ENCODE results near the gene MRPL50.
"Not testable (repeated sequence)": the region's sequence is repeated elsewhere in the genome, so short reads cannot be mapped to it uniquely, and the experiment has no call there.

MRPL50 gene

DNA sequence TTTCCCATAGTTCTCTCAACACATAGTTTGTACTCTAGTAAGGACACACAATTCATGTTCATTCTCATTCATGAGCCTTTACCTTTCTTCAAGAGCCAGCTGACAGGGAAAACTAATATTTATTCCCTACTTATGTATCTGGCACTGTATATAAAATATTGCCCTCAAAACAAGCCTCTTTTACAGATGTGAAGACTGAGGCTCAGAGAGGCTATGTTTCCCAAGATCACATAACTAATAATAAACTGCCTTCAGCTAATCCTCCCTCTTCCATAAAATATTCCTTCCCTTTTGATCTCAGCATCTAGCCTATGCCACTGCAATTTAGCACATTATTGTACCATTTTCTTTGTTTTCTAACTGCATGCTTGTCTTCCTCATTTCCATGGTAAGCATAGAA is 19.0 kb upstream of the MRPL50 start:
- DNase-seq, result no peak

DNA sequence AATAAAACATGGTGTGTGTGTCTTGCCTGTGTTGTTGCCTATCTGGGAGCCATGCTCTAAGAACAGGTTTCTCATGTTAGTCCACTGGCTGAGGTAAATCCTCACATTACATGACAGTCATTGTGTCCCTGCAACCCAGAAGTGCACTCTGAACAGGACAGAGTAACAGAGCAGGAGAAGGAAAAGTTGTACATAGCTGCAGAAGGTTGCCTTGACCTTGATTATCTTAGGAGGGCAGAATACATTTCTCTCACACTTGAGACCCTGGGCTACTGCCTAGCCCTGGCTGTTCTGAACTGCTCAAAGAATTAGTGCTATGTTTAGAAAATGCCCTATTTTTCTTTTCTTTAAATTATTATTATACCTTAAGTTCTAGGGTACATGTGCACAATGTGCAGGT is 17.2 kb upstream of the MRPL50 start:
- DNase-seq, result no peak

GRCh38 chr9:101414839-101415238 is 16.4 kb upstream of the MRPL50 start:
- no peak for DNase-seq

DNA sequence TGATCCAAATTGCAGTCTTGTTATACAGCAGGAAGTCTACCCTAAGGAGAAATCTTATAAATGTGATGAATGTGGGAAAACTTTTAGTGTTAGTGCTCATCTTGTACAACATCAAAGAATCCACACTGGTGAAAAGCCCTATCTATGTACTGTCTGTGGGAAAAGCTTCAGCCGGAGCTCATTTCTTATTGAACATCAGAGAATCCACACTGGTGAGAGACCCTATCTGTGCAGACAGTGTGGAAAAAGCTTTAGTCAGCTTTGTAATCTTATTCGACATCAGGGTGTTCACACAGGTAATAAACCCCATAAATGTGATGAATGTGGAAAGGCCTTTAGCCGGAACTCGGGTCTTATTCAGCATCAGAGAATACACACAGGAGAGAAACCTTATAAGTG is 10.7 kb upstream of the MRPL50 start:
- peak; percentile 36 for DNase-seq

GRCh38 chr9:101408374-101409078 is 10.1 kb upstream of the MRPL50 start:
- peak; percentile 34 for DNase-seq

DNA sequence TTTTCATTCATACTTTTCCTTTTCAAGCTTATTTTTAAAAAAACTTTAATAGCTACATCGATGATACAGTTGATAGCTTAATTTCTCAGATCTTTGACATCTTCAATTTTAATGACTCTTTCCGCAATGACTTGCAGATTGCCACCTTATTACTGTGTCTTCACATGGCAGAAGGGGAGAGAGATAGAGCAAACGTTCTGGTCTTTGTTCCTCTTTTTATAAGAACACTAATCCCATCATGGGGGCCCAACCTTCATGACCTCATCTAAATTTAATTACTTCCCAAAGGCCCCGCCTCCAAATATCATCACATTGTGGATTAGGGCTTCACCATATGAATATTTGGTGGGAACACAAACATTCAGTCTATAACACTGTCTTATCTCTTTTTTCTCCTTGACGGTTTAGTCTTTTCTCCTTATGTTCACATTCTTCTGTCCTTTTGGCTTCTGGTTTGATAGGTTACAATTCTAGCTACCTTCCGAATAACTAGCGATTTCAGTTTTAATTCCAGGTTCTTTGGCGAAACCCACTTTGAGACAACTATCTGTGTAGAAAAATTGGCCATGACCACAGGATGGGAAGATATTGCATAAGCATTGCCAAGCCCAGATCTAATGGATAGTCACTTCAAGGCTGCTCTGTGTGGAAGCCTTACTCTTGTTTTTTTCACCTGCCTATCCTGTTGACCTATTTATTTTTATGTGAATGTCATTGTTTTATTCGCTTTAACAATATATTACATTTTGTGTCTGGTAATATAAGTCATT is 5.3 kb upstream of the MRPL50 start:
- DNase-seq, result peak; percentile 96

- peak; percentile 46 for DNase-seq
These were observed 1.7 kb upstream of the MRPL50 start for GRCh38 chr9:101400120-101400519.

DNA sequence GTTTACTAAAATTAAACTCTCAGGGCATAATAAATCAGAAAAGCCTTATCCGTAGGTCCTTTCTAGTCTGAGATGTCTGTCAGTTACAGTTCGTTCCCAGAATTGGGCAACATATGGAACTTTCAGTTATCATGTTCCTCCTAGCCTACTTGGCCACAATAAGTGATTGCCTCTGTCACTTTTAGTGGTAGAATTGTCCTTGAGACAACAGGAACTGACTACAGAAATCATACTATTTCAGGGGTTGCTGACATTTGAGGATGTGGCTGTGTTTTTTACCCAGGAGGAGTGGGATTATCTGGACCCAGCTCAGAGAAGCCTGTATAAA is 1.2 kb upstream of the MRPL50 start:
- DNase-seq, result peak; percentile 79

DNA sequence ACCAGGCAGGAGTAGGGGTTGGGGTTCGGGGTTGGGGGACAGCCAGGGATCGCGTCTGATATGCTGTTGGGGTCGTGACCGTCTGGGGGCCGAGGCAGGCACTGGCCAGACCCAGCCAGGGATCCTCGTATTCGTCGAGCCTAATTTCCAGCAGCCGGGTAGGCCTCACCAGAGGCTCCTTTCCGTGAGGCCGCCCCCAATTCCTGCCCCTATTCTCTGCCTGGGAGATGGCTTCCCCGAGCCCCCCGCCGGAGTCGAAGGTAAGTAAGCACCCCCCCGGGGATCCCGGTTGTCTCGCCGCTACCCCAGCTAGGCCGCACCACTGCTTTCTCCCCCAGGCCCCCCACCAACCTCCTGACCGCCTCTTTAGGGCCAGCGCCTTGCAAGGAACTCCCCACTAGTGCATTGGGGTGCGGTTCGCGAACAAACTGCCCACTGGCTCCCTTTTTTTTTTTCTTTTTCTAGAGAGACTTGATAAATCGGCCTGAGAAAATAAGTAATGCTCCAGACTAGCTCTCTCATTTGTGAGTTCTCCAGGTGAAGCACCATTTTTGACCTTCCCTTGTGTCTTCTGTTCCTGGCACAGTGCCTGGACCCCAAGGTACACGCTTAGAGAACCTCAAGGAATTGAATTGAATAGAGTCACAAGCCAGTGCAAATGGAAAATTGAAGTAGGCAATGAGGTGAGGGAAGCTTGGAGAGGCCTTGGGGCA is 668 bp upstream of the MRPL50 start:
- DNase-seq, result no peak

DNA sequence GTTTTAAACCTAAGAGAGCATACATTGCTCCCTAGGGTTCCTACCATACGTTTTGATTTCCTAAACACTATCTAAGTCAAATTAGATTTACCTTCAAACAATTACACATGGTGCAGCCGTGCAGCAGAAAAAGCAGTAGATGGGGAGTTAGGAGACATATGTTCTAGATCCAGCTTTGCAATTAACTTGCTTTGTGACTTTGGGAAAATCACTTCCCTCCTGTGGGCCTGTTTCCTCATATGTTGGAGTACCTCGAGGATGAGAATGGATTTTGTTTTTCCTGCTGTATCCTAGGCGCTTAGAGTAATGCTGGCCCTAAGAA is 711 bp downstream of the MRPL50 start:
- DNase-seq, result no peak

GRCh38 chr9:101394687-101395086 is 3.7 kb downstream of the MRPL50 start:
- no peak for DNase-seq

- DNase-seq, result no peak
These were observed 5.3 kb downstream of the MRPL50 start for GRCh38 chr9:101393135-101393534.

DNA sequence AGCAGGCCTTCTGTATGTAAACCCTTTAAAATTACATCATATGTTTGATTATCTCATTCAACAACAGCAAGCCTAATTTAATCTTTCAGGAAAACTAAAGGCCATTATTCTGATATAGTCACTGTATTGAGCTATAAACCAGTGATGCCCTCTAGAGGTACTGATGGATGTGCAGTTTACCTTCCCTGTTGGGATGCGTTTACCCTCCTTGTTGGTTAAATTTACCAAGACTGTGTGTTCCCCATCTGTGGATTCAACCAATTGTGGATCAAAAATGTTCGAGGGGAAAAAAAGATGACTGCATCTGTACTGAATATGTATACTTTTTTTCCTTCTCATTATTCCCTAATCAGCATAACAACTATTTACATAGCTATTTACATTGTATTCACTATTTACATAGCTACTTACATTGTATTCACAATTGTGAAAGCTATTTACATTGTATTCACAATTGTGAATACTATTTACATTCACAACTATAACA is 9.9 kb downstream of the MRPL50 start:
- peak; percentile 48 for DNase-seq

- peak; percentile 78 for DNase-seq
These were observed 10.4 kb downstream of the MRPL50 start for GRCh38 chr9:101387871-101388506.

DNA sequence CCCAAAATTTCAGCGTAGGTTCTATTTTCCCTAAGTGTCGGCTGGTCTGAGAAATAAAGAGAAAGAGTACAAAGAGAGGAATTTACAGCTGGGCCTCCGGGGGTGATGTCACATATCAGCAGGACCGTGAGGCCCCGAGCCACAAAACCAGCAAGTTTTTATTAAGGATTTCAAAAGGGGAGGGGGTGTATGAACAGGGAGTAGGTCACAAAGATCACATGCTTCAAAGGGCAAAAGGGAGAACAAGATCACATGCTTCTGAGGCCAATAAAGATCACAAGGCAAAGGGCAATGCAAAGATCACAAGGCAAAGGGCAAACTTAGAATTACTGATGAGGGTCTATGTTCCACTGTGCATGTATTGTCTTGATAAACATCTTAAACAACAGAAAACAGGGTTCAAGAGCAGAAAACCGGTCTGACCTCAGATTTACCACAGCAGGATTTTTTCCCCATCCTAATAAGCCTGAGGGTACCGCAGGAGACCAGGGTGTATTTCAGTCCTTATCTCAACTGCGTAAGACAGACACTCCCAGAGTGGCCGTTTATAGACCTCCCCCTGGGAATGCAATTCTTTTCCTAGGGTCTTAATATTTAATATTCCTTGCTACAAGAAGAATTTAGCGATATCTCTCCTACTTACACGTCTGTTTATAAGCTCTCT is 13.4 kb downstream of the MRPL50 start, which contains the start of gene BAAT:
Gene BAAT, minus strand, starts transcription at position 134 of the 664 bp plus-strand sequence. CDS start 13,602 bp downstream, outside the sequence.
- not testable (repeated sequence) for DNase-seq

- no peak for DNase-seq
These were observed 15.1 kb downstream of the MRPL50 start for GRCh38 chr9:101383361-101383760.

GRCh38 chr9:101381833-101382342 is 16.5 kb downstream of the MRPL50 start:
- DNase-seq, result no peak

GRCh38 chr9:101381118-101381517 is 17.3 kb downstream of the MRPL50 start:
- no peak for DNase-seq

DNA sequence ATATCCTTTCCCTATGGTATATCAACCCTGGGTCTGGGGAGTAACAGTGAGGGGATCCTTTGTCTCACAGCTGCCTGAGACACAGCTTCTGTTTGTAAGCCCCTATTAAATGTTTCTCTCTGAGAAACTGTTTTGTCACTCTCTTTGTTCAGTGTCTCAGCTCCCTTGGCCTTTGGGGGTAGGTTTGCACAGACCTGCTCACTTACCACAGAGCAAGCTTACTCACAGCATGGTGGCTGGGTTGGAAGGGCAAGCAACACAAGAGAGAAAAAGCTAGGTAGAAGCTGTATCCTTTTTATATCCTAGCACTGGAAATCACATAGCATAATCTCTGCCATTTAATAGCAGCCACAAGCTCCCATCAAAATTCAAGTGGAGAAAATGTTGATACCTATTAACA is 18.1 kb downstream of the MRPL50 start:
- no peak for DNase-seq

GRCh38 chr9:101376111-101376848 is 22.1 kb downstream of the MRPL50 start:
- DNase-seq, result no peak

GRCh38 chr9:101375546-101375945 is 22.9 kb downstream of the MRPL50 start:
- no peak for DNase-seq

Data from OCI-M1 (cell line).